GM12875 (cell line): Measurements from ENCODE around the gene PHEX.

Experiments
- H3K4me3 ChIP-seq: one replicate; pipeline ENCODE4 v1.5.1; 2011; ENCODE audit warnings: low read depth, low read length, control low read depth
- TF ChIP-seq, protein P1 (sequence below): IDR thresholded peaks from 2 replicates; pipeline ENCODE4 v1.5.1; 2011; ENCODE audit warnings: low read depth, mild to moderate bottlenecking, control low read depth, inconsistent platforms, low read length, moderate library complexity, borderline replicate concordance; ENCODE audit not compliant: insufficient read depth

PHEX gene

DNA sequence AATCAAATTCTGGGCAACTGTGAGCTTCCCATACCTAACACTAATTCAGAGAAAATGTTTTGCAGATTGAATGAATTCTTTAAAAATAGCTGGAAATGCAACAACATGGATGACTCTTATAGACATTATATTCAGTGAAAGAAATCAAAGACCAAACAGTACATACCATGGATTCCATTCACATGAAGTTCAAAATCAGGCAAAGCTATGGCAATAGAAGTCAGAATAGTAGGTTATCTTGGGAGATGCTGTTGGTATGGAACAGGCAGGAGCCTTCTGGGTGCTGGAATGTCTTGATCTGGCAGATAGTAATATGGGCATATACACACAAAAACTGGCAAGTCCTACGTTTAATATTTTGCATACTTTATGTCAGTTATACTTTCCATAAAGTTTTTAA lies 215.0 kb downstream of the PHEX start:
- TF ChIP-seq, protein P1, sequence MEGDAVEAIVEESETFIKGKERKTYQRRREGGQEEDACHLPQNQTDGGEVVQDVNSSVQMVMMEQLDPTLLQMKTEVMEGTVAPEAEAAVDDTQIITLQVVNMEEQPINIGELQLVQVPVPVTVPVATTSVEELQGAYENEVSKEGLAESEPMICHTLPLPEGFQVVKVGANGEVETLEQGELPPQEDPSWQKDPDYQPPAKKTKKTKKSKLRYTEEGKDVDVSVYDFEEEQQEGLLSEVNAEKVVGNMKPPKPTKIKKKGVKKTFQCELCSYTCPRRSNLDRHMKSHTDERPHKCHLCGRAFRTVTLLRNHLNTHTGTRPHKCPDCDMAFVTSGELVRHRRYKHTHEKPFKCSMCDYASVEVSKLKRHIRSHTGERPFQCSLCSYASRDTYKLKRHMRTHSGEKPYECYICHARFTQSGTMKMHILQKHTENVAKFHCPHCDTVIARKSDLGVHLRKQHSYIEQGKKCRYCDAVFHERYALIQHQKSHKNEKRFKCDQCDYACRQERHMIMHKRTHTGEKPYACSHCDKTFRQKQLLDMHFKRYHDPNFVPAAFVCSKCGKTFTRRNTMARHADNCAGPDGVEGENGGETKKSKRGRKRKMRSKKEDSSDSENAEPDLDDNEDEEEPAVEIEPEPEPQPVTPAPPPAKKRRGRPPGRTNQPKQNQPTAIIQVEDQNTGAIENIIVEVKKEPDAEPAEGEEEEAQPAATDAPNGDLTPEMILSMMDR = no peak

GRCh38 chrX:22248401-22248800 lies 216.3 kb downstream of the PHEX start:
- no peak overlapping the region for H3K4me3 ChIP-seq
- TF ChIP-seq, protein P1 = no peak

More for the DNA sequence above, 215.0 kb downstream of the PHEX start:
- no peak overlapping the region for H3K4me3 ChIP-seq

DNA sequence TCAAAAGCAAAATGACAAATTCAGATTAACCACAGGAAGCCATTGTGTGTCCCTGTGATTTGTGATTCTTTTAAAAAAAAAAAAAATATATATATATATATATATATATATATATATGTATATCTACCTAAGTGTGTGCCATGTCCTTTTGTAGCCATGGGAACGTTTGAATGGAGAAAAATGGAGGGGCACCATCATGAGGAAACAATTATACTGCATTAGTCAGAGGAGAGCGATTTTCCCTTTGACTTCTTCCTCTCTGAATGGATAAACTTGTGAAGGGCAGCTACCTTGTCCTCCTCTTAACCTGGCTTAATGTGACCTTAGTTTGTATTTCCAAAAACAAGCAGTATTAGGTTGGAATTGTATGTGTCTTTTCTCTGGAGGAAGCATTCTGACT lies 217.2 kb downstream of the PHEX start:
- TF ChIP-seq, protein P1 = no peak
- no peak overlapping the region for H3K4me3 ChIP-seq

DNA sequence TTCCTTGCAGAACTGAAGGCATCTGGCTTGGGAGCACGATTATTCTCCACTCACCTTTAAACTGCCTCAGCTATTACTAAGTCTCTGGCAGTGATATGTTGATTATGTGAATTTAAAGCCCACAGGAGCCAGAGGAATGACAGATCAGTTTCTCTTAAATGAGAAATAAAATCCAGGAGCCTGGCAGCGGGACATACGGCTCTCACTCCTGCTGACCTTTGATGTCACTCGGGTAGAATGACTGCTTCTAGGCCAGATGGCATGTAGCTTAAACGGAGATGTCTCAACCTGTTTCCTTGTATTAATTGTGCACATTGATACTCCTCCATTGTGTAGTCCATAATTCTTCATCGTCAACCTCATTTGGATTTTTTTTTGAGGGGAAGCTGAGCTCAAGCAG lies 236.6 kb downstream of the PHEX start:
- TF ChIP-seq, protein P1 = no peak
- no peak overlapping the region for H3K4me3 ChIP-seq

DNA sequence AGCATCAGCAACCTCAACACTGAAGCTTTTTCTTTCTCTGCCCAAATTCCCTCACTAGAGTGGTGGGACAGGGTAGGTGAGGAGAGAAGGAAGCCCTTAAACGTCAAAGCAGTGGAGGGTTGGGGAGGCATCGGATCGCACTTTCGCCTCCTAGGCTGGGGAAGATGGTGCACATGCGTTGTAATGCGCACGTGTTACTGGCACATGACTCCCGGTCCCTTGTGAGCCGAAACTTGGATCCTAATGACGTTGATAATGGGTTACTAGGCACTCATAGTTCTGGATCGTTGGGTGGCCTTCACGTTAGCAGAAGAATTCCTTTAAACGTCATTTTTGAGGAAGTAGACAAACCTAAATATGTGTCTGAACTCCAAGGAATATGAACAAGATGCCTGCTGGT lies 240.5 kb downstream of the PHEX start, which contains the start of gene CBLL2:
Gene CBLL2 (plus strand): TSS at position 301 of the 400 bp plus-strand sequence. CDS start 79 bp downstream, at position 380.
- TF ChIP-seq, protein P1 = no peak
- no peak within 1 kb of the TSS for H3K4me3 ChIP-seq

DNA sequence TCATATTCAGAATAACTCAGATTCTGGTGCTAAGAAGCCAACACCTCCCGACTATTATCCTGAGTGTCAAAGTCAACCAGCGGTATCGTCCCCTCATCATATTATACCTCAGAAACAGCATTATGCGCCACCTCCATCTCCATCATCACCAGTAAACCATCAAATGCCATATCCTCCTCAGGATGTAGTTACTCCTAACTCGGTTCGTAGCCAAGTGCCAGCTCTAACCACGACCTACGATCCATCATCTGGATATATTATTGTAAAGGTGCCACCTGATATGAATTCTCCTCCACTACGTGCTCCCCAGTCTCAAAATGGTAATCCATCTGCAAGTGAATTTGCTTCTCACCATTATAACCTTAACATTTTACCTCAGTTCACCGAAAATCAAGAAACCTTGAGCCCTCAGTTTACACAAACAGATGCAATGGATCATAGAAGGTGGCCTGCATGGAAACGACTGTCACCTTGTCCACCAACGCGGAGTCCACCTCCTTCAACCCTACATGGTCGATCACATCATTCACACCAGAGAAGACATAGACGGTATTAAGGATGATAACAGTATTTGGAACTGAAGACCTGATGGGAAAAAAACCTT lies 241.7 kb downstream of the PHEX start:
- H3K4me3 ChIP-seq = no peak overlapping the region
- TF ChIP-seq, protein P1 = no peak

DNA sequence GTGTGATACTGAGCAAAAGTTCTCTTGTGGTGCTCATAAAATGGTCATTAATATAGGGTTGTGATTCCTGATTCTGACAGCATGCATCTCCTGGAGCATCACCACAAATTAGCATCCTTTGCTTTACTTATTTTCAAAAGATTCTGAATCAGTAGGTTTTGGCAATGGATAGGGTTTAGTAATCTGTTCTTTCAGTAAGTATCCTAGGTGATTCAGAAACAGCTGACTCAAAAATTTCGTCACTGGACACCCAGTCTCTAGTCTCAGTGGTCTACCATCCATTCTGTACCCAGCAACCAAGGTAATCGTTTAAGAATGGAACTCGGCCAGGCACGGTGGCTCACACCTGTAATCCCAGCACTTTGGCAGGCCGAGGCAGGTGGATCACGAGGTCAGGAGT lies 244.7 kb downstream of the PHEX start:
- TF ChIP-seq, protein P1 = no peak

More for the DNA sequence above, 244.7 kb downstream of the PHEX start:
- no peak overlapping the region for H3K4me3 ChIP-seq
